ENCODE results near the gene IL10RB.

DNA sequence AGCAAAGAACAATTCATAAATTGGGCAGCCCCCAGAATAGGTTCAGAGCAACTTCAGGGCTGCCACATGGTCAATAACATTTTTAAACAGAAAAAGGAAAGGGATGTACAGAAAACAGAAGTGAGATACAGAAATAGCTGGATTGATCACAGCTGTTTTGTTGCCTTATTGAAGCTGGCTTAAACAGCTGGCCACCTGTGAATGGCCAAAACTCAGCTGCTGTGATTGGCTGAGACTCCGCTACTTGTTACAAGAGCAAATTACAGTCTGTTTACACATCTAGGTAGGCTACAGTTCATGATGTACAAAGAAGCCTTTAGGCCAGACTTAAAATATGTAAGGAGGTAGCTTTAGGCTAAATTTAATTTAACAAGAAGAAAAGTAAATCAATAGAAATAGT, 47.0 kb downstream of the IL10RB start:
- TF ChIP-seq JUND (IDR thresholded peaks at IDR 0.05; ENCODE audit: low read depth, low read length) (no peak), SMC3 (IDR thresholded peaks at IDR 0.05; ENCODE audit: borderline replicate concordance, low read length) (no peak), SREBF2 (IDR thresholded peaks at IDR 0.05; ENCODE audit: low read length) (no peak), PAX8 (IDR thresholded peaks at IDR 0.05) (no peak)
